MM.1S (cell line): Measurements from ENCODE around the gene BRF1.

Source experiments
- DNase-seq: peaks from one replicate; pipeline ENCODE4 v3.0.0-alpha.2; 2015
- H2AFZ ChIP-seq: fragments of 300-600 bp; sonication (generic); 2 replicates; pipeline ENCODE4 v1.6.0; 2016; ENCODE audit warnings: antibody characterized with exemption, low read length
- H3F3A ChIP-seq: fragments of 300-600 bp; sonication (generic); 2 replicates; pipeline ENCODE4 v1.6.1; 2016; ENCODE audit warnings: mild to moderate bottlenecking, antibody characterized with exemption, low read length, moderate library complexity, mixed read lengths; ENCODE audit not compliant: insufficient read depth
- H3K27ac ChIP-seq: fragments of 300-600 bp; sonication (generic); 2 replicates; pipeline ENCODE4 v1.5.1; 2016; ENCODE audit warnings: mild to moderate bottlenecking, low read length
- H3K27me3 ChIP-seq: fragments of 300-600 bp; sonication (generic); replicated peaks from 2 replicates; pipeline ENCODE4 v1.6.0; 2016; ENCODE audit warnings: low read length; ENCODE audit not compliant: insufficient read depth
- H3K36me3 ChIP-seq: fragments of 300-600 bp; sonication (generic); replicated peaks from 2 replicates; pipeline ENCODE4 v1.6.1; 2016; ENCODE audit warnings: mild to moderate bottlenecking, low read length, mixed read lengths; ENCODE audit not compliant: insufficient read depth
- H3K4me1 ChIP-seq: fragments of 300-600 bp; sonication (generic); 2 replicates; pipeline ENCODE4 v1.6.1; 2016; ENCODE audit warnings: low read length, mixed read lengths
- H3K4me2 ChIP-seq: fragments of 300-600 bp; sonication (generic); 2 replicates; pipeline ENCODE4 v1.6.0; 2016; ENCODE audit warnings: low read depth, low read length
- H3K4me3 ChIP-seq: fragments of 300-600 bp; sonication (generic); 2 replicates; pipeline ENCODE4 v1.5.1; 2016; ENCODE audit warnings: low read length, mixed read lengths
- H3K79me2 ChIP-seq: fragments of 300-600 bp; sonication (generic); 2 replicates; pipeline ENCODE4 v1.6.1; 2016; ENCODE audit warnings: mixed run types, low read length, mixed read lengths
- H3K9ac ChIP-seq: fragments of 300-600 bp; sonication (generic); 2 replicates; pipeline ENCODE4 v1.6.1; 2016; ENCODE audit warnings: low read length, mixed read lengths
- H3K9me2 ChIP-seq: fragments of 300-600 bp; sonication (generic); replicated peaks from 2 replicates; pipeline ENCODE4 v1.6.1; 2016; ENCODE audit warnings: mild to moderate bottlenecking, low read length, mixed read lengths; ENCODE audit not compliant: insufficient read depth
- H3K9me3 ChIP-seq: fragments of 300-600 bp; sonication (generic); replicated peaks from 2 replicates; pipeline ENCODE4 v1.6.1; 2016; ENCODE audit warnings: mild to moderate bottlenecking, low read length, mixed read lengths; ENCODE audit not compliant: insufficient read depth
- H4K20me1 ChIP-seq: fragments of 300-600 bp; sonication (generic); 2 replicates; pipeline ENCODE4 v1.6.1; 2016; ENCODE audit warnings: mild to moderate bottlenecking, low read length, moderate library complexity, mixed read lengths; ENCODE audit not compliant: insufficient read depth
- EZH2 ChIP-seq: fragments of 300-600 bp; sonication (generic); optimal IDR thresholded peaks from 2 replicates; pipeline ENCODE3; 2017; ENCODE audit warnings: low read depth, mild to moderate bottlenecking, antibody characterized with exemption, low read length, mixed read lengths
- EZH2phosphoT487 ChIP-seq: fragments of 300-600 bp; sonication (generic); IDR thresholded peaks from 2 replicates; pipeline ENCODE4 v1.6.1; 2018; ENCODE audit warnings: antibody characterized with exemption, low read length
- TF ChIP-seq, protein P1 (sequence below): fragments of 300-600 bp; sonication (generic); IDR thresholded peaks from 2 replicates; pipeline ENCODE4 v1.5.1; 2016; ENCODE audit warnings: antibody characterized with exemption, low read length, mixed read lengths

BRF1 gene

GRCh38 chr14:105179191-105179590, 121.6 kb downstream of the BRF1 start:
- Histone ChIP-seq H3K4me1 (no peaks in the 10 kb centered on the region), H3F3A (no peaks in the 10 kb centered on the region), H2AFZ (no peak overlapping the region), H3K27ac (no peak overlapping the region), H3K79me2 (no peaks in the 10 kb centered on the region), H3K9me2 (no peaks in the 10 kb centered on the region), H3K27me3 (0 out of 2 replicates have a peak, but pooled peaks cover 4% of the 10 kb centered on the region), H3K4me2 (no peak overlapping the region), H3K9ac (no peak overlapping the region), H3K4me3 (no peak overlapping the region), H4K20me1 (no peaks in the 10 kb centered on the region), H3K36me3 (no peaks in the 10 kb centered on the region), H3K9me3 (no peaks in the 10 kb centered on the region)
- TF ChIP-seq EZH2phosphoT487 (no peak), EZH2 (no peak)
- TF ChIP-seq, protein P1, sequence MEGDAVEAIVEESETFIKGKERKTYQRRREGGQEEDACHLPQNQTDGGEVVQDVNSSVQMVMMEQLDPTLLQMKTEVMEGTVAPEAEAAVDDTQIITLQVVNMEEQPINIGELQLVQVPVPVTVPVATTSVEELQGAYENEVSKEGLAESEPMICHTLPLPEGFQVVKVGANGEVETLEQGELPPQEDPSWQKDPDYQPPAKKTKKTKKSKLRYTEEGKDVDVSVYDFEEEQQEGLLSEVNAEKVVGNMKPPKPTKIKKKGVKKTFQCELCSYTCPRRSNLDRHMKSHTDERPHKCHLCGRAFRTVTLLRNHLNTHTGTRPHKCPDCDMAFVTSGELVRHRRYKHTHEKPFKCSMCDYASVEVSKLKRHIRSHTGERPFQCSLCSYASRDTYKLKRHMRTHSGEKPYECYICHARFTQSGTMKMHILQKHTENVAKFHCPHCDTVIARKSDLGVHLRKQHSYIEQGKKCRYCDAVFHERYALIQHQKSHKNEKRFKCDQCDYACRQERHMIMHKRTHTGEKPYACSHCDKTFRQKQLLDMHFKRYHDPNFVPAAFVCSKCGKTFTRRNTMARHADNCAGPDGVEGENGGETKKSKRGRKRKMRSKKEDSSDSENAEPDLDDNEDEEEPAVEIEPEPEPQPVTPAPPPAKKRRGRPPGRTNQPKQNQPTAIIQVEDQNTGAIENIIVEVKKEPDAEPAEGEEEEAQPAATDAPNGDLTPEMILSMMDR = no peak
- DNase-seq = no peak

GRCh38 chr14:105178868-105179140, 122.0 kb downstream of the BRF1 start:
- H2AFZ ChIP-seq = no peak overlapping the region
- DNase-seq = no peak
- no peaks in the 10 kb centered on the region for H3K36me3 ChIP-seq
- no peaks in the 10 kb centered on the region for H3K9me3 ChIP-seq
- TF ChIP-seq, protein P1 = no peak
- TF ChIP-seq EZH2phosphoT487 (no peak), EZH2 (no peak)
- H3K4me3 ChIP-seq = no peak overlapping the region
- no peaks in the 10 kb centered on the region for H3F3A ChIP-seq
- H3K27me3 ChIP-seq = no peaks in the 10 kb centered on the region
- no peaks in the 10 kb centered on the region for H4K20me1 ChIP-seq
- H3K79me2 ChIP-seq = no peaks in the 10 kb centered on the region
- no peak overlapping the region for H3K4me2 ChIP-seq
- no peak overlapping the region for H3K9ac ChIP-seq
- no peaks in the 10 kb centered on the region for H3K9me2 ChIP-seq
- no peaks in the 10 kb centered on the region for H3K4me1 ChIP-seq
- no peak overlapping the region for H3K27ac ChIP-seq

- H3K9me2 ChIP-seq = no peaks in the 10 kb centered on the region
- H3F3A ChIP-seq = no peaks in the 10 kb centered on the region
- no peaks in the 10 kb centered on the region for H3K79me2 ChIP-seq
- H3K9me3 ChIP-seq = no peaks in the 10 kb centered on the region
- no peak for DNase-seq
- no peak overlapping the region for H2AFZ ChIP-seq
- H3K27ac ChIP-seq = no peak overlapping the region
- H3K4me1 ChIP-seq = no peaks in the 10 kb centered on the region
- no peaks in the 10 kb centered on the region for H3K27me3 ChIP-seq
- no peaks in the 10 kb centered on the region for H3K36me3 ChIP-seq
- no peaks in the 10 kb centered on the region for H4K20me1 ChIP-seq
- TF ChIP-seq, protein P1 = no peak
- no peak for TF ChIP-seq EZH2
- no peak for TF ChIP-seq EZH2phosphoT487
- H3K4me2 ChIP-seq = no peak overlapping the region
- H3K9ac ChIP-seq = no peak overlapping the region
- H3K4me3 ChIP-seq = no peak overlapping the region
Observed at GRCh38 chr14:105178069-105178867, 122.5 kb downstream of the BRF1 start.
